Skeletal muscle satellite cell (primary cell): ENCODE measurements around the gene GHRHR.

Experiments used
- H3K27me3 ChIP-seq: 2 replicates; pipeline ENCODE4 v1.7.0; 2013; ENCODE audit warnings: low read length; ENCODE audit not compliant: control insufficient read depth, insufficient read depth
- H3K36me3 ChIP-seq: 2 replicates; pipeline ENCODE4 v1.7.0; 2013; ENCODE audit warnings: mild to moderate bottlenecking, control low read depth, low read length; ENCODE audit not compliant: insufficient read depth
- H3K4me1 ChIP-seq: 2 replicates; pipeline ENCODE4 v1.7.0; 2013; ENCODE audit warnings: low read length; ENCODE audit not compliant: control insufficient read depth, insufficient read depth
- H3K4me2 ChIP-seq: 2 replicates; pipeline ENCODE4 v1.7.0; 2013; ENCODE audit warnings: mild to moderate bottlenecking, low read length
- H3K4me3 ChIP-seq: 2 replicates; pipeline ENCODE4 v1.7.0; 2013; ENCODE audit warnings: low read length
- H3K9ac ChIP-seq: 2 replicates; pipeline ENCODE4 v1.7.0; 2013; ENCODE audit warnings: mild to moderate bottlenecking, low read depth, low read length, moderate library complexity
- H3K9me3 ChIP-seq: replicated peaks from 2 replicates; pipeline ENCODE4 v1.7.0; 2013; ENCODE audit warnings: mild to moderate bottlenecking, control low read depth, low read length

Gene GHRHR

GRCh38 chr7:30980194-30980593 lies 16.4 kb downstream of the GHRHR start:
- Histone ChIP-seq H3K4me1 (no peaks in the 10 kb centered on the region), H3K27me3 (peaks cover 60% of the 10 kb centered on the region), H3K9ac (no peak overlapping the region), H3K36me3 (no peaks in the 10 kb centered on the region), H3K9me3 (no peaks in the 10 kb centered on the region), H3K4me2 (no peak overlapping the region), H3K4me3 (no peak overlapping the region)

- peaks cover 55% of the 10 kb centered on the region for H3K27me3 ChIP-seq
- no peak overlapping the region for H3K4me3 ChIP-seq
- H3K9ac ChIP-seq: no peak overlapping the region
- no peak overlapping the region for H3K4me2 ChIP-seq
- no peaks in the 10 kb centered on the region for H3K9me3 ChIP-seq
- H3K36me3 ChIP-seq: no peaks in the 10 kb centered on the region
- H3K4me1 ChIP-seq: no peaks in the 10 kb centered on the region
Measured at GRCh38 chr7:30980751-30981150, 17.0 kb downstream of the GHRHR start.

GRCh38 chr7:30983042-30983913 lies 19.5 kb downstream of the GHRHR start:
- Histone ChIP-seq H3K9ac (no peak overlapping the region), H3K4me1 (no peaks in the 10 kb centered on the region), H3K9me3 (no peaks in the 10 kb centered on the region), H3K4me3 (no peak overlapping the region), H3K36me3 (no peaks in the 10 kb centered on the region), H3K4me2 (no peak overlapping the region), H3K27me3 (peaks cover 35% of the 10 kb centered on the region)

- no peak overlapping the region for H3K4me2 ChIP-seq
- no peak overlapping the region for H3K4me3 ChIP-seq
- no peaks in the 10 kb centered on the region for H3K36me3 ChIP-seq
- H3K9me3 ChIP-seq: no peaks in the 10 kb centered on the region
- no peaks in the 10 kb centered on the region for H3K4me1 ChIP-seq
- no peak overlapping the region for H3K9ac ChIP-seq
- H3K27me3 ChIP-seq: peaks cover 29% of the 10 kb centered on the region
Measured at GRCh38 chr7:30983914-30984247, 20.1 kb downstream of the GHRHR start.

- H3K4me3 ChIP-seq: no peak overlapping the region
- no peak overlapping the region for H3K4me2 ChIP-seq
- no peak overlapping the region for H3K9ac ChIP-seq
- no peaks in the 10 kb centered on the region for H3K4me1 ChIP-seq
- H3K9me3 ChIP-seq: no peaks in the 10 kb centered on the region
- no peaks in the 10 kb centered on the region for H3K36me3 ChIP-seq
- H3K27me3 ChIP-seq: peaks cover 22% of the 10 kb centered on the region
Measured at GRCh38 chr7:30984359-30985107, 20.8 kb downstream of the GHRHR start.

GRCh38 chr7:30985756-30986155 lies 22.0 kb downstream of the GHRHR start:
- Histone ChIP-seq H3K4me2 (no peak overlapping the region), H3K9me3 (no peaks in the 10 kb centered on the region), H3K36me3 (no peaks in the 10 kb centered on the region), H3K4me3 (no peak overlapping the region), H3K27me3 (peaks cover 12% of the 10 kb centered on the region), H3K4me1 (no peaks in the 10 kb centered on the region), H3K9ac (no peak overlapping the region)

- Histone ChIP-seq H3K4me2 (no peak overlapping the region), H3K9ac (no peak overlapping the region), H3K9me3 (no peaks in the 10 kb centered on the region), H3K4me3 (no peak overlapping the region), H3K36me3 (no peaks in the 10 kb centered on the region), H3K27me3 (peaks cover 9% of the 10 kb centered on the region), H3K4me1 (no peaks in the 10 kb centered on the region)
Measured at GRCh38 chr7:30986331-30986730, 22.6 kb downstream of the GHRHR start.

GRCh38 chr7:30986738-30987137 lies 23.0 kb downstream of the GHRHR start:
- H3K9ac ChIP-seq: no peak overlapping the region
- H3K9me3 ChIP-seq: no peaks in the 10 kb centered on the region
- H3K4me3 ChIP-seq: no peak overlapping the region
- H3K4me1 ChIP-seq: no peaks in the 10 kb centered on the region
- H3K36me3 ChIP-seq: no peaks in the 10 kb centered on the region
- H3K4me2 ChIP-seq: no peak overlapping the region
- H3K27me3 ChIP-seq: peaks cover 5% of the 10 kb centered on the region

- H3K27me3 ChIP-seq: peaks cover 5% of the 10 kb centered on the region
Measured at GRCh38 chr7:30987178-30987577, 23.4 kb downstream of the GHRHR start.

GRCh38 chr7:30987936-30988335 lies 24.2 kb downstream of the GHRHR start:
- Histone ChIP-seq H3K9ac (no peak overlapping the region), H3K9me3 (no peaks in the 10 kb centered on the region), H3K4me1 (no peaks in the 10 kb centered on the region), H3K27me3 (peaks cover 5% of the 10 kb centered on the region), H3K4me3 (no peak overlapping the region), H3K4me2 (no peak overlapping the region), H3K36me3 (no peaks in the 10 kb centered on the region)

More at GRCh38 chr7:30987178-30987577, 23.4 kb downstream of the GHRHR start:
- Histone ChIP-seq H3K4me1 (no peaks in the 10 kb centered on the region), H3K36me3 (no peaks in the 10 kb centered on the region), H3K9ac (no peak overlapping the region), H3K9me3 (no peaks in the 10 kb centered on the region), H3K4me2 (no peak overlapping the region), H3K4me3 (no peak overlapping the region)

GRCh38 chr7:30988351-30989005 lies 24.7 kb downstream of the GHRHR start:
- H3K4me3 ChIP-seq: no peak overlapping the region
- no peaks in the 10 kb centered on the region for H3K4me1 ChIP-seq
- peaks cover under 1% of the 10 kb centered on the region for H3K27me3 ChIP-seq
- H3K9ac ChIP-seq: no peak overlapping the region
- no peak overlapping the region for H3K4me2 ChIP-seq
- no peaks in the 10 kb centered on the region for H3K9me3 ChIP-seq
- no peaks in the 10 kb centered on the region for H3K36me3 ChIP-seq
